B cell (primary cell): ENCODE results near the gene TAF5L.

Source experiments
- EZH2 ChIP-seq: IDR thresholded peaks from 2 replicates; pipeline ENCODE4 v1.6.1; 2012; ENCODE audit warnings: borderline replicate concordance, low read depth, mild to moderate bottlenecking, moderate library complexity, low read length; ENCODE audit not compliant: insufficient read depth, poor library complexity, severe bottlenecking
- TF ChIP-seq, protein P1 (sequence below): fragments of 200-600 bp; IDR thresholded peaks from one replicate; pipeline ENCODE4 v1.8.0; 2022; ENCODE audit warnings: antibody characterized with exemption, mild to moderate bottlenecking

DNA sequence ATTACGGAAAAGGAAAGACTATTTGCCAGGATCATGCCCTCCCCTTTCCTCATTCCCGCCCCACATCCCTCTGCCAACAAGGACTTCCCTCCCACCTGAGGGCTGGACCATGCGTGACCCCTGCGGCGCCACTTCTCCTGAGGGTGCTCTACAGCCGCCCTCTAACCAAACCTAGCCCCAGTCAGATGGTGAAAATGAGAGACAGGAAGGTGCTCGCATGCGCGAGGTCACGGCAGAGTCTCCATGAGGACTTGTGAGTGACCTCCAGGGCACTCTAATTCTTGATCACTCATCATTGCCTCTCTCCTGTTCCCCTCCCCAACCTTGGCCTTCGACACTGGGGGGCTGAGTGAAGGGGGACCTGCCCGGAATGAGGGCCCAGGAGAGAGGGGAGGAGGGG lies 32.1 kb downstream of the TAF5L start:
- TF ChIP-seq, protein P1, sequence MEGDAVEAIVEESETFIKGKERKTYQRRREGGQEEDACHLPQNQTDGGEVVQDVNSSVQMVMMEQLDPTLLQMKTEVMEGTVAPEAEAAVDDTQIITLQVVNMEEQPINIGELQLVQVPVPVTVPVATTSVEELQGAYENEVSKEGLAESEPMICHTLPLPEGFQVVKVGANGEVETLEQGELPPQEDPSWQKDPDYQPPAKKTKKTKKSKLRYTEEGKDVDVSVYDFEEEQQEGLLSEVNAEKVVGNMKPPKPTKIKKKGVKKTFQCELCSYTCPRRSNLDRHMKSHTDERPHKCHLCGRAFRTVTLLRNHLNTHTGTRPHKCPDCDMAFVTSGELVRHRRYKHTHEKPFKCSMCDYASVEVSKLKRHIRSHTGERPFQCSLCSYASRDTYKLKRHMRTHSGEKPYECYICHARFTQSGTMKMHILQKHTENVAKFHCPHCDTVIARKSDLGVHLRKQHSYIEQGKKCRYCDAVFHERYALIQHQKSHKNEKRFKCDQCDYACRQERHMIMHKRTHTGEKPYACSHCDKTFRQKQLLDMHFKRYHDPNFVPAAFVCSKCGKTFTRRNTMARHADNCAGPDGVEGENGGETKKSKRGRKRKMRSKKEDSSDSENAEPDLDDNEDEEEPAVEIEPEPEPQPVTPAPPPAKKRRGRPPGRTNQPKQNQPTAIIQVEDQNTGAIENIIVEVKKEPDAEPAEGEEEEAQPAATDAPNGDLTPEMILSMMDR: no peak
- no peak for TF ChIP-seq EZH2
